IMR-90 (cell line): ENCODE measurements around the gene PLEKHG5. TPM values are rescaled to one million over a fixed set of nuclear protein-coding genes. Genes with fewer than 3 reads are reported as not detected.

ENCODE experiments used
- ATAC-seq: fragments of 200-7000 bp; cut with Tn5 transposase; 2 replicates; pipeline ENCODE4 v1.9.1; 2020; ENCODE audit warnings: low read depth, mild to moderate bottlenecking, moderate library complexity
- BruUV-seq: library from RNA; stranded (reverse); fragments of 400-500 nt; replicated peaks from 2 replicates; lab custom pipeline; 2021; lab: Mats Ljungman, UMichigan
- CTCF ChIA-PET: fragments of 300-600 bp; formaldehyde crosslinking; extraction: SDS; loops from one replicate; lab custom pipeline; 2021; ENCODE audit warnings: antibody characterized with exemption; lab: Yijun Ruan, JAX
- POLR2A ChIA-PET: fragments of 300-600 bp; sonication (Branson Sonifier 250); formaldehyde crosslinking; loops from one replicate; lab custom pipeline; 2022; ENCODE audit warnings: antibody characterized with exemption; ENCODE audit not compliant: unreplicated experiment; lab: Charles Lee
- DNase-seq: peaks from one replicate; pipeline ENCODE4 v3.0.0; 2013
- H2AFZ ChIP-seq: replicated peaks from 2 replicates; pipeline ENCODE3; 2013; ENCODE audit warnings: low read length, mild to moderate bottlenecking; ENCODE audit not compliant: poor library complexity
- H2AK5ac ChIP-seq: 2 replicates; pipeline ENCODE4 v1.6.1; 2013; ENCODE audit warnings: low read depth, low read length, inconsistent platforms
- H2AK9ac ChIP-seq: replicated peaks from 2 replicates; pipeline ENCODE3; 2013; ENCODE audit warnings: mild to moderate bottlenecking, low read depth, low read length, moderate library complexity; ENCODE audit not compliant: poor library complexity
- H2BK120ac ChIP-seq: 2 replicates; pipeline ENCODE4 v1.6.1; 2013; ENCODE audit warnings: low read depth, low read length, inconsistent platforms
- H2BK15ac ChIP-seq: 3 replicates; pipeline ENCODE4 v1.6.1; 2013; ENCODE audit warnings: low read depth, low read length, inconsistent platforms
- H2BK20ac ChIP-seq: 2 replicates; pipeline ENCODE4 v1.6.1; 2013; ENCODE audit warnings: low read depth, mild to moderate bottlenecking, inconsistent platforms, low read length, moderate library complexity
- H2BK5ac ChIP-seq: 2 replicates; pipeline ENCODE4 v1.6.1; 2013; ENCODE audit warnings: mild to moderate bottlenecking, low read depth, low read length, inconsistent platforms; ENCODE audit not compliant: poor library complexity, severe bottlenecking
- H3K14ac ChIP-seq: replicated peaks from 2 replicates; pipeline ENCODE4 v1.6.1; 2013; ENCODE audit warnings: low read depth, low read length, inconsistent platforms
- H3K18ac ChIP-seq: 2 replicates; pipeline ENCODE4 v1.6.1; 2013; ENCODE audit warnings: low read depth, low read length, control low read depth
- H3K23ac ChIP-seq: 2 replicates; pipeline ENCODE4 v1.6.1; 2013; ENCODE audit warnings: low read depth, low read length, inconsistent platforms
- H3K27ac ChIP-seq: 2 replicates; pipeline ENCODE4 v1.5.1; 2013; ENCODE audit warnings: mild to moderate bottlenecking, control low read depth, low read length; ENCODE audit not compliant: insufficient read depth
- H3K27me3 ChIP-seq: 2 replicates; pipeline ENCODE4 v1.6.1; 2013; ENCODE audit warnings: low read length; ENCODE audit not compliant: control insufficient read depth, insufficient read depth
- H3K36me3 ChIP-seq: 2 replicates; pipeline ENCODE4 v1.6.1; 2013; ENCODE audit warnings: low read length, mixed read lengths; ENCODE audit not compliant: control insufficient read depth, insufficient read depth
- H3K4ac ChIP-seq: 2 replicates; pipeline ENCODE4 v1.6.1; 2013; ENCODE audit warnings: low read depth, low read length, inconsistent platforms
- H3K4me1 ChIP-seq: 2 replicates; pipeline ENCODE4 v1.6.1; 2013; ENCODE audit warnings: low read length, mixed read lengths; ENCODE audit not compliant: control insufficient read depth, insufficient read depth
- H3K4me2 ChIP-seq: 2 replicates; pipeline ENCODE4 v1.6.1; 2013; ENCODE audit warnings: low read depth, mild to moderate bottlenecking, control low read depth, low read length, moderate library complexity
- H3K4me3 ChIP-seq: 2 replicates; pipeline ENCODE4 v1.5.1; 2013; ENCODE audit warnings: low read depth, mild to moderate bottlenecking, control low read depth, low read length, moderate library complexity; ENCODE audit not compliant: insufficient read depth
- H3K56ac ChIP-seq: 2 replicates; pipeline ENCODE4 v1.6.1; 2013; ENCODE audit warnings: low read length, inconsistent platforms; ENCODE audit not compliant: insufficient read depth; ENCODE audit errors: extremely low read depth
- H3K79me1 ChIP-seq, 2 experiments: 2 replicates each; pipeline ENCODE4 v1.6.1; 2013; ENCODE audit warnings: low read length in 2 of 2, inconsistent platforms in 1 of 2, low read depth in 1 of 2
- H3K9ac ChIP-seq: 2 replicates; pipeline ENCODE4 v1.6.1; 2013; ENCODE audit warnings: low read depth, low read length, control low read depth
- H3K9me1 ChIP-seq: 2 replicates; pipeline ENCODE4 v1.6.1; 2013; ENCODE audit warnings: low read length, inconsistent platforms; ENCODE audit not compliant: insufficient read depth
- H3K9me3 ChIP-seq: 2 replicates; pipeline ENCODE4 v1.6.1; 2013; ENCODE audit warnings: low read length; ENCODE audit not compliant: control insufficient read depth, insufficient read depth
- H4K20me1 ChIP-seq: 2 replicates; pipeline ENCODE4 v1.6.1; 2013; ENCODE audit warnings: low read length, inconsistent platforms; ENCODE audit not compliant: insufficient read depth
- H4K5ac ChIP-seq: 2 replicates; pipeline ENCODE4 v1.6.1; 2013; ENCODE audit warnings: mild to moderate bottlenecking, low read depth, low read length, control low read depth
- H4K8ac ChIP-seq, 2 experiments: 2 replicates each; pipeline ENCODE4 v1.6.1; 2013; ENCODE audit warnings: low read depth in 2 of 2, low read length in 2 of 2, control low read depth in 1 of 2, inconsistent platforms in 1 of 2
- H4K91ac ChIP-seq: 2 replicates; pipeline ENCODE4 v1.6.1; 2013; ENCODE audit warnings: low read depth, low read length, inconsistent platforms; ENCODE audit not compliant: insufficient read depth
- FOS ChIP-seq: fragments of 150-350 bp; IDR thresholded peaks from 2 replicates; pipeline ENCODE4 v1.6.1; 2016; ENCODE audit warnings: low read depth, low read length
- MAFK ChIP-seq: IDR thresholded peaks from 2 replicates; pipeline ENCODE4 v1.6.1; 2012; ENCODE audit warnings: low read depth, low read length, improper control_type of control experiment
- MXI1 ChIP-seq: IDR thresholded peaks from 2 replicates; pipeline ENCODE4 v1.6.1; 2012; ENCODE audit warnings: low read depth, mild to moderate bottlenecking, low read length, moderate library complexity, borderline replicate concordance
- POLR2A ChIP-seq: IDR thresholded peaks from 2 replicates; pipeline ENCODE4 v1.6.1; 2012; ENCODE audit warnings: mild to moderate bottlenecking, low read depth, low read length
- RAD21 ChIP-seq: IDR thresholded peaks from 2 replicates; pipeline ENCODE4 v1.6.1; 2012; ENCODE audit warnings: low read length, improper control_type of control experiment
- RCOR1 ChIP-seq: IDR thresholded peaks from 2 replicates; pipeline ENCODE4 v1.6.1; 2012; ENCODE audit warnings: mild to moderate bottlenecking, low read length, improper control_type of control experiment; ENCODE audit not compliant: insufficient replicate concordance
- RFX5 ChIP-seq: IDR thresholded peaks from 2 replicates; pipeline ENCODE4 v1.8.0; 2012; ENCODE audit warnings: low read depth, mild to moderate bottlenecking, low read length, moderate library complexity
- USF2 ChIP-seq: fragments of 150-350 bp; IDR thresholded peaks from 2 replicates; pipeline ENCODE4 v1.6.1; 2017; ENCODE audit warnings: mild to moderate bottlenecking, antibody characterized with exemption, low read length, low read depth
- WGBS, 2 experiments: methylation state at CpG; one replicate each; pipeline versions ENCODE4 v1.1.5 to v1.1.7; 2013; ENCODE audit warnings: missing lambda C conversion rate in 2 of 2; ENCODE audit not compliant: insufficient read length in 1 of 2; ENCODE audit errors: extremely low coverage in 2 of 2; 5-methylcytosine and 5-hydroxymethylcytosine counted together
- dilution Hi-C: fragments of 300-500 bp; cut with HindIII; formaldehyde crosslinking; loops from one replicate; pipeline ENCODE4 v1.14.3; 2018; ENCODE audit warnings: low sequenced_read_pairs; ENCODE audit not compliant: unreplicated experiment
- in situ Hi-C: fragments of 300-500 bp; cut with MboI; formaldehyde crosslinking; loops from 3 replicates; pipeline ENCODE4 v1.14.3; 2019; ENCODE audit warnings: low sequenced_read_pairs, inconsistent platforms, mixed read lengths
- intact Hi-C: fragments of 100-400 bp; cut with micrococcal nuclease; formaldehyde crosslinking; loops from 2 replicates; pipeline ENCODE4 v1.10.0; 2022
- polyA plus RNA-seq, 3 experiments: library from polyadenylated mRNA; depleted of rRNA; stranded (reverse); fragments of >200 nt; gene quantifications; 2 replicates each; pipeline ENCODE4 v1.2.3, GENCODE V29; 2012; ENCODE audit warnings: low replicate concordance in 1 of 3
- total RNA-seq: library from RNA; depleted of rRNA; stranded (reverse); fragments of >200 nt; gene quantifications from 2 replicates; pipeline ENCODE4 v1.2.3, GENCODE V29; 2012

Gene PLEKHG5
- total and polyA plus RNA-seq, 2 of the 4 experiments (the other 2 are of a cell fraction): 4.8 to 11.6 TPM

- Histone ChIP-seq H3K79me1 (no peaks in the 10 kb centered on the region), H2BK5ac (no peak overlapping the region), H4K5ac (no peak overlapping the region), H3K9me3 (no peaks in the 10 kb centered on the region), H3K4ac (no peak overlapping the region), H4K91ac (no peak overlapping the region), H3K18ac (no peak overlapping the region), H2AFZ (peak overlapping the region; percentile 43), H2BK20ac (no peak overlapping the region), H3K23ac (no peak overlapping the region), H3K9me1 (no peaks in the 10 kb centered on the region), H2AK5ac (no peak overlapping the region), H2BK120ac (no peak overlapping the region), H3K56ac (no peak overlapping the region), H3K27ac (no peak overlapping the region), H3K9ac (no peak overlapping the region), H3K4me3 (no peak overlapping the region), H2BK15ac (no peak overlapping the region), H3K27me3 (no peaks in the 10 kb centered on the region), H4K20me1 (no peaks in the 10 kb centered on the region), H4K8ac (no peak overlapping the region), H3K14ac (no peak overlapping the region), H3K4me1 (no peaks in the 10 kb centered on the region), H2AK9ac (peak overlapping the region; percentile 28), H3K36me3 (peaks cover 41% of the 10 kb centered on the region), H3K4me2 (no peak overlapping the region)
- dilution Hi-C loops: no loop called here
- CTCF ChIA-PET: no interaction called here
- in situ Hi-C loops: no loop called here
- TF ChIP-seq POLR2A (no peak), USF2 (no peak), MXI1 (no peak), FOS (no peak), RCOR1 (no peak), RFX5 (no peak), RAD21 (no peak), MAFK (no peak)
- intact Hi-C loops: no loop called here
- no CpG with 5 or more reads among the region's 12 CpGs for WGBS, 2 experiments
- no peak for ATAC-seq
- POLR2A ChIA-PET: no interaction called here
- no peak for DNase-seq
- no TSS peak for BruUV-seq
These were observed 24.2 kb downstream of the PLEKHG5 start for GRCh38 chr1:6467224-6467623.
